GM23248 (cell line): ENCODE measurements around the gene KBTBD13. TPM values are rescaled to one million over a fixed set of nuclear protein-coding genes. Genes with fewer than 3 reads are reported as not detected.

Experiments
- DNase-seq: peaks from one replicate; pipeline ENCODE4 v3.0.0-alpha.2; 2015
- H2AFZ ChIP-seq: fragments of 200-600 bp; sonication (generic); 2 replicates; pipeline ENCODE4 v1.6.1; 2016; ENCODE audit warnings: antibody characterized with exemption
- H3F3A ChIP-seq: fragments of 200-600 bp; sonication (generic); 2 replicates; pipeline ENCODE4 v1.6.1; 2016; ENCODE audit warnings: mild to moderate bottlenecking, antibody characterized with exemption, mixed run types; ENCODE audit not compliant: insufficient read depth
- H3K27ac ChIP-seq: fragments of 200-600 bp; sonication (generic); 2 replicates; pipeline ENCODE4 v1.5.1; 2016; ENCODE audit warnings: mild to moderate bottlenecking
- H3K27me3 ChIP-seq: fragments of 200-600 bp; sonication (generic); replicated peaks from 2 replicates; pipeline ENCODE4 v1.6.1; 2016; ENCODE audit warnings: mild to moderate bottlenecking; ENCODE audit not compliant: insufficient read depth
- H3K36me3 ChIP-seq: fragments of 200-600 bp; sonication (generic); 2 replicates; pipeline ENCODE4 v1.6.1; 2016; ENCODE audit warnings: low read depth, mild to moderate bottlenecking
- H3K4me1 ChIP-seq: fragments of 200-600 bp; sonication (generic); 2 replicates; pipeline ENCODE4 v1.6.1; 2016; ENCODE audit warnings: mild to moderate bottlenecking; ENCODE audit not compliant: insufficient read depth
- H3K4me2 ChIP-seq: fragments of 200-600 bp; sonication (generic); one replicate; pipeline ENCODE4 v1.6.1; 2016; ENCODE audit warnings: mild to moderate bottlenecking; ENCODE audit not compliant: unreplicated experiment
- H3K4me3 ChIP-seq: fragments of 200-600 bp; sonication (generic); 2 replicates; pipeline ENCODE4 v1.5.1; 2016; ENCODE audit warnings: mild to moderate bottlenecking
- H3K79me2 ChIP-seq: fragments of 200-600 bp; sonication (generic); 2 replicates; pipeline ENCODE4 v1.6.1; 2016; ENCODE audit warnings: mild to moderate bottlenecking; ENCODE audit not compliant: insufficient read depth
- H3K9ac ChIP-seq: fragments of 200-600 bp; sonication (generic); 2 replicates; pipeline ENCODE4 v1.6.1; 2016; ENCODE audit warnings: mild to moderate bottlenecking
- H3K9me2 ChIP-seq: fragments of 200-600 bp; sonication (generic); 2 replicates; pipeline ENCODE4 v1.6.1; 2016; ENCODE audit warnings: mixed run types, mild to moderate bottlenecking, moderate library complexity; ENCODE audit not compliant: insufficient read depth
- H3K9me3 ChIP-seq: fragments of 200-600 bp; sonication (generic); one replicate; pipeline ENCODE4 v1.6.1; 2017; ENCODE audit warnings: low read depth
- H4K20me1 ChIP-seq: fragments of 200-600 bp; sonication (generic); 2 replicates; pipeline ENCODE4 v1.6.0; 2016; ENCODE audit not compliant: insufficient read depth
- EZH2 ChIP-seq: fragments of 200-600 bp; sonication (generic); IDR thresholded peaks from 2 replicates; pipeline ENCODE4 v1.6.1; 2018; ENCODE audit warnings: antibody characterized with exemption, mild to moderate bottlenecking; ENCODE audit not compliant: insufficient read depth, poor library complexity, severe bottlenecking
- EZH2phosphoT487 ChIP-seq: fragments of 200-600 bp; sonication (generic); IDR thresholded peaks from 2 replicates; pipeline ENCODE4 v1.6.1; 2018; ENCODE audit warnings: antibody characterized with exemption, moderate library complexity, mild to moderate bottlenecking, low read depth; ENCODE audit not compliant: insufficient read depth
- WGBS, 2 experiments: methylation state at CpG; one replicate each; pipeline ENCODE4 v1.1.6; 2015 to 2017; ENCODE audit warnings: low lambda C conversion rate in 2 of 2, low coverage in 1 of 2; ENCODE audit errors: missing lambda C conversion rate in 2 of 2; 5-methylcytosine and 5-hydroxymethylcytosine counted together
- in situ Hi-C: fragments of 300-500 bp; cut with MboI; formaldehyde crosslinking; loops from 2 replicates; pipeline ENCODE4 v1.15.0; 2020
- polyA plus RNA-seq: library from polyadenylated mRNA; unstranded; fragments of >200 nt; fragmentation: Nextera tagmentation; extraction: Ambion mirVana; gene quantifications from 2 replicates; pipeline ENCODE4 v1.2.1, GENCODE V29; 2016
- total RNA-seq: library from RNA; depleted of rRNA; stranded (reverse); fragments of >200 nt; shearing (Covaris generic); gene quantifications from 2 replicates; pipeline ENCODE4 v1.2.3, GENCODE V29; 2014

Gene KBTBD13
- total and polyA plus RNA-seq, 2 experiments from 2014 or later: not detected

DNA sequence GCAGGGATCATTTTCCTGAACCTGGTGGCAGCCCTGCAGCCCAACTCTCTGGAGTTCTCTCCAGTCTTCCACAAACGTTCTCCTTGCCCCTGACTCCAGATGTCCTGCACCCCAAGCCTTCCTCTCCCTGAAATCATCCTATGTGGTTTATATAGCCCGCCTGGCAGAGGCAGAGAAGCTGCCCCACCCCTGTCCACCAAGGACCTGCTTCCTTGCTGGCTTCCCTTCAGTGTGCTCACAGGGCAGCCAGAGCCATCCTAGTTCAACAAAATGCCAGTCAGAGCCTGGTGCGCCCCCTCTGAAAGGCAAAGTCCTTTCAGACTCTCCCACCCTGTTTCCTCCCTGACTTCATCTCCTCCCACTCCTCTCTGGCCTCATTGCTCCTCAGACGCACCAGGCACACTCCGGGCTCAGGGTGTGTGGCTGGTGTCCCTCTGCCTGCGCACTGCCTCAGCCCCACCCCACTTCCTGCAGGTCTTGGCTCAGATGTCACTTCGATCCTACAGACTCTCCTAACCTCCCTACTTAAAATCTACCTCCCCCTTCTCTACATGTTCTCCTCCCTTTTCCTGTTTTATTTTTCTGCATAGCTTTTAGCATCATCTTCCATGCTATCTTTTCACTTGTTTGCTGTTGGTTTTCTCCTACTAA is 5.9 kb downstream of the KBTBD13 start:
- Histone ChIP-seq H3K79me2 (no peaks in the 10 kb centered on the region), H3K4me3 (no peak overlapping the region), H3K9me2 (no peaks in the 10 kb centered on the region), H3K27ac (no peak overlapping the region), H3K27me3 (peaks cover 12% of the 10 kb centered on the region; the same call in 1 of the 2 replicates), H3K9ac (no peak overlapping the region), H3K4me2 (no peak overlapping the region), H3F3A (no peaks in the 10 kb centered on the region), H3K36me3 (no peaks in the 10 kb centered on the region), H3K9me3 (no peaks in the 10 kb centered on the region), H3K4me1 (no peaks in the 10 kb centered on the region), H4K20me1 (no peaks in the 10 kb centered on the region), H2AFZ (no peak overlapping the region)
- DNase-seq: no peak
- in situ Hi-C loops: no loop called here
- no peak for TF ChIP-seq EZH2
- TF ChIP-seq EZH2phosphoT487: no peak
- 47 to 56% methylated on average over 7 of the region's 7 CpGs for WGBS, 2 experiments

- TF ChIP-seq EZH2: no peak
- TF ChIP-seq EZH2phosphoT487: no peak
- Histone ChIP-seq H3K9me2 (no peaks in the 10 kb centered on the region), H4K20me1 (no peaks in the 10 kb centered on the region), H3K9me3 (no peaks in the 10 kb centered on the region), H3K27ac (no peak overlapping the region), H3K4me1 (no peaks in the 10 kb centered on the region), H3K4me3 (no peak overlapping the region), H3K79me2 (no peaks in the 10 kb centered on the region), H3K36me3 (no peaks in the 10 kb centered on the region), H3K27me3 (peaks cover 12% of the 10 kb centered on the region; the same call in 1 of the 2 replicates), H2AFZ (no peak overlapping the region), H3K4me2 (no peak overlapping the region), H3K9ac (no peak overlapping the region), H3F3A (no peaks in the 10 kb centered on the region)
- in situ Hi-C loops: no loop called here
- WGBS, 2 experiments: 77 to 78% methylated on average over 7 of the region's 7 CpGs
- no peak for DNase-seq
These were observed 6.7 kb downstream of the KBTBD13 start for GRCh38 chr15:65083262-65083701.

DNA sequence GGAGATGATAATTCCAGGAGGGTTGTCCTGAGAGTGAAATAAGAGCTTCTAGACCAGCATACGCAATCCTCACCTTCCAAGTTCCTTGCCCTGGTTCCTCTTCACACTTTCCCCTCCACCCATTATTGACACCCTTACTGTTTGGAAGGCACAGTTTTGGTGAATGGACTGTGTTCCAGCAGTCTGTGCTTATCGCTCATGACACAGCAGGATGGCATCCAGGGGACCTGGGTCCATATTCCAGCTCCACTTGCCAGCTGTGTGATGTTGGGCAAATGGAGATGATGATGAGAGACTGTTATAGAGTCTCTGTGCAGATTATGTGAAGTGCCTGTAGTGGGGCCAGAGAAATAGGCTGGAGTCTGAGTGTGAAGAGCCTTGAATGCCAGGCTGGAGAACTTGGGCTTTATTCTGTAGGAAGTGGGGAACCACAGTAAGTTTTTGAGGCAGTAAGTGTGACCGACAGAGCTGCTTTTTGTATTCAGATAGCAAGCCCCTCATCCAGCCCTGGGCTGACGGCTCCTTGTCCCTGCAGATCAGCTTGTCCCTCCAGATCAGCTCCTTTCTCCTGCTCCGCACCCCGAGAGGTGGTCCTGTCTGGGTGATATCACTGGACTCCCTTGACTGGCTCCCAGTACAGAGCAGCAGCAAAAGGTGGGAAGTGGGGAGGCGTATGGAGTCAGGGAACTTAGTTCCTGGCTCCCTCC is 8.1 kb downstream of the KBTBD13 start:
- Histone ChIP-seq H3F3A (no peaks in the 10 kb centered on the region), H3K79me2 (no peaks in the 10 kb centered on the region), H3K4me3 (no peak overlapping the region), H3K9me2 (no peaks in the 10 kb centered on the region), H4K20me1 (no peaks in the 10 kb centered on the region), H3K4me1 (no peaks in the 10 kb centered on the region), H3K27me3 (0 out of 2 replicates have a peak, but pooled peaks cover 3% of the 10 kb centered on the region), H3K9ac (no peak overlapping the region), H3K36me3 (no peaks in the 10 kb centered on the region), H2AFZ (no peak overlapping the region), H3K9me3 (no peaks in the 10 kb centered on the region), H3K27ac (no peak overlapping the region), H3K4me2 (no peak overlapping the region)
- no peak for TF ChIP-seq EZH2phosphoT487
- no peak for TF ChIP-seq EZH2
- WGBS, 2 experiments: 78 to 82% methylated on average over 7 of the region's 7 CpGs
- in situ Hi-C loops: no loop called here
- DNase-seq: no peak

DNA sequence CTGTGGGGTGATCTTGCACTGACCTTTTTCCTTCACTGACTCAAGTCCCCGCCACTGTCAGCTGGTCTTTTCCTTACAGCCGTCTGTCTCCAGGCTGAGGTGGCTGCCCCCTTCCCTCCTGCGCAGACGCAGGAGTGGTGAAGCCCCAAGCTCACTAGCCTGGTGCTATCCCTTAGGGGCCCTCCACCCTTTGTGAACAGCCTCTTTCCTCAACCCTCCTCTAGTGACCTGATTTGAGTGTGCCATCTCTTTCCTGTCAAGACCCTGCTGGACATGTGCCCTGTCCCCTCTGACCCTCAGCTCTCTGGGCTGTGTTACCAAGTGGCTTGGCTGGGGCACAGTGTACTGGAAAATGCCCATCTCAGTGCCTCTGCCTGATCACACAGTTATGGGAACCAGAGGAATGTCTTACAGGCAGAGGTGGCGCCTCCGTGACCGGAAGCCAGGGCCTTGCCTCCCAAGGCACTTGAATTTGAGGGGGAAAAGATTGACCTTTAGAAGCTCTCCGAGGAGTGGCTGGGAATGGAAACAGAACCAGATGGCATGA is 8.7 kb downstream of the KBTBD13 start:
- WGBS, 2 experiments: 77 to 80% methylated on average over 8 of the region's 8 CpGs
- Histone ChIP-seq H3F3A (no peaks in the 10 kb centered on the region), H3K27ac (no peak overlapping the region), H3K9me2 (no peaks in the 10 kb centered on the region), H3K36me3 (no peaks in the 10 kb centered on the region), H3K9me3 (no peaks in the 10 kb centered on the region), H3K9ac (no peak overlapping the region), H2AFZ (no peak overlapping the region), H3K79me2 (no peaks in the 10 kb centered on the region), H4K20me1 (no peaks in the 10 kb centered on the region), H3K4me1 (no peaks in the 10 kb centered on the region), H3K4me3 (no peak overlapping the region), H3K27me3 (0 out of 2 replicates have a peak, but pooled peaks cover 3% of the 10 kb centered on the region), H3K4me2 (no peak overlapping the region)
- no peak for DNase-seq
- TF ChIP-seq EZH2phosphoT487 (no peak), EZH2 (no peak)
- in situ Hi-C loops: no loop called here
